Vagina (tissue), 2 donors: Measurements from ENCODE around the gene TFPT.

Experiments
- CTCF ChIP-seq, 3 experiments: fragments of 450-650 bp in 2 of 3; fragments of 200-600 bp in 1 of 3; sonication (generic) in 1 of 3; IDR thresholded peaks; one replicate each; pipeline ENCODE4 v1.5.1; 2017 to 2019; ENCODE audit warnings: antibody characterized with exemption in 3 of 3, mild to moderate bottlenecking in 2 of 3, moderate library complexity in 2 of 3
- POLR2A ChIP-seq, 2 donors: fragments of 450-650 bp; IDR thresholded peaks; one replicate each; pipeline ENCODE4 v1.6.1; 2017; ENCODE audit warnings: antibody characterized with exemption in 2 of 2, mild to moderate bottlenecking in 2 of 2, moderate library complexity in 2 of 2
- POLR2AphosphoS5 ChIP-seq, 2 donors: sonication (generic); formaldehyde crosslinking; IDR thresholded peaks; one replicate each; pipeline ENCODE4 v1.9.0; 2017; ENCODE audit warnings: antibody characterized with exemption in 2 of 2, mild to moderate bottlenecking in 2 of 2, low read depth in 1 of 2; ENCODE audit not compliant: insufficient read depth in 1 of 2

DNA sequence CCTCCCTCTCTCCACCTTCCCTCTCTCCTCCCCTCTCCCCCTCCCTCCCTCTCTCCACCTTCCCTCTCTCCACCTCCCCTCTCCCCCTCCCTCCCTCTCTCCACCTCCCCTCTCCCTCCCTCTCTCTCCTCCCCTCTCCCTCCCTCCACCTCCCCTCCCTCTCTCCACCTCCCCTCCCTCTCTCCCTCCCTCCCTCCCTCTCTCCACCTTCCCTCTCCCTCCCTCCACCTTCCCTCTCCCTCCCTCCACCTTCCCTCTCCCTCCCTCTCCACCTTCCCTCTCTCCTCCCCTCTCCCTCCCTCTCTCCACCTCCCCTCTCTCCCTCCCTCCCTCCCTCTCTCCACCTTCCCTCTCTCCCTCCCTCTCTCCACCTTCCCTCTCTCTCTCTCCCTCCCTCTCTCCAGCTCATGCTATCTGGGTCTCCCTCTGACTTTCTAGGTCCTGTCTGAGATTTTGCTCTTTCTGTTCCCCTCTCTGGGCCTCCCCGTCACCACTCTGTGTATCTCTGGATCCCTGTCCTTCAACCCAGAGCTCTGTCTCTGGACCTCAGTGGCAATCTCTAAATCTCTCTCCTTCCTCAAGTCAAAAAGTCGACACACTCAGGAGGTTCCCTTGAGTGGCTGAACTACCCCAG, 18.6 kb upstream of the TFPT start:
- TF ChIP-seq CTCF (IDR thresholded peaks at IDR 0.05) (no peak), POLR2AphosphoS5 (IDR thresholded peaks at IDR 0.05; ENCODE audit: insufficient read depth in 1 of 2, low read depth in 1 of 2) (no peak), POLR2A (IDR thresholded peaks at IDR 0.05) (no peak)
